CD14-positive monocyte (primary cell): ENCODE data around the gene KHDC4. TPM values are rescaled to one million over a fixed set of nuclear protein-coding genes. Genes with fewer than 3 reads are reported as not detected.
A peak's percentile ranks its signal among the peaks of the same experiment; 100 is the strongest.

ENCODE experiments used
- DNase-seq, 3 donors: peaks; one replicate each; pipeline ENCODE4 v3.0.0-alpha.2; 2011 to 2022
- H2AFZ ChIP-seq: 2 replicates; pipeline ENCODE4 v1.6.0; 2012; ENCODE audit warnings: mild to moderate bottlenecking, low read depth, low read length, inconsistent platforms; ENCODE audit not compliant: insufficient read depth, poor library complexity, severe bottlenecking
- H3K27ac ChIP-seq, 2 donors: 1 replicate in 1 of 2; 2 replicates in 1 of 2; pipeline ENCODE4 v1.5.1; 2012 to 2013; ENCODE audit warnings: low read length in 2 of 2, control low read depth in 1 of 2, inconsistent platforms in 1 of 2, low read depth in 1 of 2, mild to moderate bottlenecking in 1 of 2
- H3K27me3 ChIP-seq, 2 donors: one replicate each; pipeline versions ENCODE4 v1.6.0 to v1.6.1; 2011 to 2013; ENCODE audit warnings: low read length in 2 of 2; ENCODE audit not compliant: control insufficient read depth in 2 of 2, insufficient read depth in 2 of 2
- H3K36me3 ChIP-seq, 2 donors: replicated peaks in 1 of 2; 1 replicate in 1 of 2; 2 replicates in 1 of 2; pipeline versions ENCODE4 v1.5.1 to v1.6.1; 2012 to 2013; ENCODE audit warnings: low read length in 2 of 2, control low read depth in 1 of 2, inconsistent platforms in 1 of 2, mild to moderate bottlenecking in 1 of 2; ENCODE audit not compliant: insufficient read depth in 2 of 2, control insufficient read depth in 1 of 2
- H3K4me1 ChIP-seq, 2 donors: 1 replicate in 1 of 2; 2 replicates in 1 of 2; pipeline versions ENCODE4 v1.5.1 to v1.6.1; 2012 to 2013; ENCODE audit warnings: low read length in 2 of 2, control low read depth in 1 of 2, inconsistent platforms in 1 of 2, mild to moderate bottlenecking in 1 of 2, moderate library complexity in 1 of 2; ENCODE audit not compliant: insufficient read depth in 2 of 2, control insufficient read depth in 1 of 2
- H3K4me2 ChIP-seq: replicated peaks from 2 replicates; pipeline ENCODE3; 2012; ENCODE audit warnings: low read length, moderate library complexity, mild to moderate bottlenecking; ENCODE audit not compliant: poor library complexity, severe bottlenecking; ENCODE audit errors: extremely low read depth
- H3K4me3 ChIP-seq, 3 experiments: fragments of 200-600 bp in 1 of 3; sonication (generic) in 1 of 3; replicated peaks in 1 of 3; 1 replicate in 2 of 3; 2 replicates in 1 of 3; pipeline ENCODE4 v1.5.1; 2011 to 2013; ENCODE audit warnings: low read length in 3 of 3, mild to moderate bottlenecking in 3 of 3, control low read depth in 2 of 3, low read depth in 2 of 3, inconsistent platforms in 1 of 3, moderate library complexity in 1 of 3
- H3K79me2 ChIP-seq: 2 replicates; pipeline ENCODE4 v1.6.0; 2012; ENCODE audit warnings: mild to moderate bottlenecking, control low read depth, inconsistent platforms, low read length, moderate library complexity; ENCODE audit not compliant: insufficient read depth
- H3K9ac ChIP-seq: 2 replicates; pipeline ENCODE4 v1.6.0; 2017; ENCODE audit warnings: low read length, mild to moderate bottlenecking; ENCODE audit not compliant: insufficient read depth, poor library complexity, severe bottlenecking
- H3K9me3 ChIP-seq, 2 donors: replicated peaks in 1 of 2; 1 replicate in 1 of 2; 2 replicates in 1 of 2; pipeline versions ENCODE4 v1.5.1 to v1.6.1; 2012 to 2013; ENCODE audit warnings: low read length in 2 of 2, control low read depth in 1 of 2; ENCODE audit not compliant: control insufficient read depth in 1 of 2, insufficient read depth in 1 of 2
- H4K20me1 ChIP-seq: 2 replicates; pipeline ENCODE4 v1.6.0; 2012; ENCODE audit warnings: mild to moderate bottlenecking, low read length, control low read depth, moderate library complexity; ENCODE audit not compliant: insufficient read depth
- H3K27ac Mint-ChIP-seq, 7 donors: one replicate each; pipeline ENCODE4 v1.8.0; 2020; ENCODE audit warnings: mild to moderate bottlenecking in 7 of 7, mixed read lengths in 7 of 7, moderate library complexity in 6 of 7, inconsistent platforms in 2 of 7
- H3K27me3 Mint-ChIP-seq, 3 donors: one replicate each; pipeline ENCODE4 v1.8.0; 2021 to 2022; ENCODE audit warnings: low read depth in 3 of 3, mild to moderate bottlenecking in 3 of 3, mixed read lengths in 3 of 3, moderate library complexity in 3 of 3, inconsistent platforms in 1 of 3
- H3K36me3 Mint-ChIP-seq, 2 donors: one replicate each; pipeline ENCODE4 v1.8.0; 2020; ENCODE audit warnings: mixed read lengths in 2 of 2, inconsistent platforms in 1 of 2, mild to moderate bottlenecking in 1 of 2
- H3K4me1 Mint-ChIP-seq: one replicate; pipeline ENCODE4 v1.8.0; 2020; ENCODE audit warnings: mild to moderate bottlenecking, mixed read lengths
- H3K4me3 Mint-ChIP-seq, 2 donors: one replicate each; pipeline ENCODE4 v1.8.0; 2020; ENCODE audit warnings: mild to moderate bottlenecking in 2 of 2, mixed read lengths in 2 of 2, moderate library complexity in 1 of 2
- H3K9me3 Mint-ChIP-seq, 7 donors: one replicate each; pipeline ENCODE4 v1.8.0; 2020 to 2022; ENCODE audit warnings: mixed read lengths in 7 of 7, mild to moderate bottlenecking in 6 of 7, moderate library complexity in 6 of 7, inconsistent platforms in 2 of 7
- CTCF ChIP-seq: fragments of 200-600 bp; IDR thresholded peaks from one replicate; pipeline ENCODE4 v1.8.0; 2022; ENCODE audit warnings: antibody characterized with exemption, mild to moderate bottlenecking
- WGBS: methylation state at CpG from one replicate; pipeline ENCODE4 v1.1.5; 2013; ENCODE audit warnings: missing lambda C conversion rate; ENCODE audit not compliant: insufficient coverage; 5-methylcytosine and 5-hydroxymethylcytosine counted together
- intact Hi-C, 2 donors: fragments of 100-400 bp; cut with micrococcal nuclease; formaldehyde crosslinking; loops; one replicate each; pipeline versions ENCODE4 v1.15.0 to v1.15.1; 2023
- polyA plus RNA-seq, 3 donors: library from polyadenylated mRNA; depleted of rRNA in 1 of 3; unstranded in 2 of 3; stranded (reverse) in 1 of 3; fragments of 300-500 nt in 2 of 3; fragments of >200 nt in 1 of 3; fragmentation: Illumina TruSeq in 2 of 3; gene quantifications; 1 replicate in 2 of 3; 2 replicates in 1 of 3; pipeline ENCODE4 v1.2.3, GENCODE V29; 2012 to 2021

Gene KHDC4
- polyA plus RNA-seq, 3 donors, result 3.4 to 22.0 (median 3.5) TPM

- H3K27ac Mint-ChIP-seq, result peak overlapping the region; percentile 48 to 91 (median 81)
- WGBS, result 56% methylated on average over 19 of the region's 29 CpGs
- Histone ChIP-seq H3K27me3 (no peaks in the 10 kb centered on the region), H3K9ac (peak overlapping the region; percentile 29), H3K9me3 (no peaks in the 10 kb centered on the region), H3K4me2 (peak overlapping the region; percentile 59), H2AFZ (no peak overlapping the region), H3K79me2 (peaks cover 15% of the 10 kb centered on the region), H3K4me1 (peaks cover 79 to 80% of the 10 kb centered on the region in 2 donors), H3K4me3 (peak overlapping the region in 1 of 3 experiments; percentile 45), H3K36me3 (peaks cover 4 to 6% of the 10 kb centered on the region in 2 donors), H4K20me1 (peaks cover 6% of the 10 kb centered on the region), H3K27ac (peak overlapping the region; percentile 54 to 66)
- TF ChIP-seq CTCF, result no peak
- H3K9me3 Mint-ChIP-seq, result peaks cover 0 to 3% (median 0%) of the 10 kb centered on the region in 7 donors
- peak overlapping the region; percentile 45 to 51 for H3K4me3 Mint-ChIP-seq
- DNase-seq, result peak in 1 of 3 donors; percentile 27
- peaks cover 23 to 36% of the 10 kb centered on the region in 2 donors for H3K36me3 Mint-ChIP-seq
- intact Hi-C loops, result loop anchor here in 1 of 2 donors (2.0 kb wide), 1 partner anchor 47 kb away; no protein-coding TSS in a partner anchor
- peaks cover 79% of the 10 kb centered on the region for H3K4me1 Mint-ChIP-seq
- peaks cover 0 to 4% (median 0%) of the 10 kb centered on the region in 3 donors for H3K27me3 Mint-ChIP-seq
Observed at GRCh38 chr1:155941845-155942531, 7.8 kb upstream of the KHDC4 start.

GRCh38 chr1:155940993-155941844 is 7.0 kb upstream of the KHDC4 start, which contains the start of gene RXFP4:
Gene RXFP4 (plus strand): TSS chr1:155941638. CDS start chr1:155941710, 72 bp downstream.
- H2AFZ ChIP-seq, result no peak within 1 kb of the TSS

More at GRCh38 chr1:155940993-155941844, 7.0 kb upstream of the KHDC4 start, which contains the start of gene RXFP4:
- Mint-ChIP-seq H3K9me3 (peaks cover 0 to 3% (median 0%) of the 10 kb centered on the region in 7 donors), H3K27me3 (peaks cover 0 to 4% (median 0%) of the 10 kb centered on the region in 3 donors), H3K36me3 (peaks cover 16 to 28% of the 10 kb centered on the region in 2 donors), H3K27ac (peak within 1 kb of the TSS; percentile 77 to 91 (median 84)), H3K4me1 (peaks cover 72% of the 10 kb centered on the region), H3K4me3 (peak within 1 kb of the TSS; percentile 45 to 64)
- H3K36me3 ChIP-seq, result no peaks in the 10 kb centered on the region
- intact Hi-C loops, result no loop called here
- no peak for DNase-seq
- H3K4me3 ChIP-seq, result peak within 1 kb of the TSS in 1 of 3 experiments; percentile 45
- peak within 1 kb of the TSS; percentile 29 for H3K9ac ChIP-seq
- peaks cover 71 to 73% of the 10 kb centered on the region in 2 donors for H3K4me1 ChIP-seq
- no peak for TF ChIP-seq CTCF
- H4K20me1 ChIP-seq, result peaks cover 6% of the 10 kb centered on the region
- H3K27ac ChIP-seq, result peak within 1 kb of the TSS; percentile 54 to 66
- peaks cover 15% of the 10 kb centered on the region for H3K79me2 ChIP-seq
- peak within 1 kb of the TSS; percentile 59 for H3K4me2 ChIP-seq
- no peaks in the 10 kb centered on the region for H3K27me3 ChIP-seq
- H3K9me3 ChIP-seq, result no peaks in the 10 kb centered on the region
- WGBS, result 70% methylated on average over 7 of the region's 11 CpGs
